ENCODE data around the gene CFDP1. TPM values are rescaled to one million over a fixed set of nuclear protein-coding genes. Genes with fewer than 3 reads are reported as not detected.

Gene CFDP1
- total and polyA plus RNA-seq, 2 donors (not counting 3 experiments of a cell fraction or from before 2014, with no cell fraction given): 17.8 to 53.8 TPM

DNA sequence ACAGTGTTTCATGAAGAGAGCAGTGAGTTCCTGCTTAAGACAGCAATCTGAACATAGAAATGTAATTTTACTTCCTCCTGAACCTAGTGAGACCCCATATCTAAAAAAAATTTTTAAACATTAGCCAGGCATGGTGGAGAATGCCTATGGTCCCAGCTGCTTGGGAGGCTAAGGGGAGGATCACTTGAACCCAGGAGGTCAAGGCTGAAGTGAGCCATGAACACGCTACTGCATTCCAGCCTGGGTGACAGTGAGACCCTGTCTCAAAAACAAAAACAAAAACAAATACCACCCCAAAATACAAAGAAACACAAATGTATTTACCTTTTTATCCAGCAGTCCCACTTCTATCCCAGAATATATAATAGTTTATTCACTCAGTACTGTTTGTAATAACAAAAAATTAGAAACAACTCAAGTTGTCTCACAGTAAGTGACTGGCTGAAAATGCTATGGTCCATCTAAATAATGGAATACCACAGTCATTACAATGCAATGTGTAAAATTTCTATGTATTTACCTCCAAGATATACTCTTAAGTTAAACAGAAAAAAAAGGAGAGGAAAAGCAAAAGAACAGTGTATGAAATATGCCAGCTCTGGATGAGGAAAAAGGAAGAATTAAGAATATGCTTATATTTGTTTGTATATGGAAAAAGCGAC lies 16.3 kb downstream of the CFDP1 start:
- DNase-seq (ENCODE audit: low read depth, low spot score): no peak
- H3K27me3 ChIP-seq (ENCODE audit: control insufficient read depth in 2 of 2, insufficient read depth in 2 of 2, low read length in 2 of 2): no peaks in the 10 kb centered on the region
- H3K36me3 ChIP-seq (ENCODE audit: control insufficient read depth in 2 of 2, extremely low read depth in 1 of 2, insufficient read depth in 2 of 2, low read length in 2 of 2): no peaks in the 10 kb centered on the region
- H3K9ac ChIP-seq (replicated peaks; ENCODE audit: extremely low read depth, insufficient read depth, low read length): no peak overlapping the region
- H3K4me1 ChIP-seq (ENCODE audit: control insufficient read depth, extremely low read depth, insufficient read depth, low read length): peaks cover 7% of the 10 kb centered on the region
- FAIRE-seq: no peak
- H3K9me3 ChIP-seq (replicated peaks; ENCODE audit: control insufficient read depth, insufficient read depth, low read length): no peaks in the 10 kb centered on the region
- no peaks in the 10 kb centered on the region for H4K20me1 ChIP-seq (replicated peaks; ENCODE audit: control insufficient read depth, extremely low read depth, insufficient read depth, low read length)
- no peak overlapping the region for H2AFZ ChIP-seq (ENCODE audit: low read depth, low read length)
- H3K9me1 ChIP-seq (replicated peaks; ENCODE audit: control insufficient read depth, extremely low read depth, insufficient read depth, low read length): no peaks in the 10 kb centered on the region
- dilution Hi-C loops (cut with MboI; ENCODE audit: extremely low pct_ligation_motif_present, low sequenced_read_pairs): no loop called here
- H3K27ac ChIP-seq (ENCODE audit: insufficient read depth, low read depth, low read length): no peak overlapping the region
- intact Hi-C loops (cut with micrococcal nuclease): no loop called here
- BruUV-seq (replicated peaks): no TSS peak
- no peak overlapping the region for H3K4me2 ChIP-seq (ENCODE audit: insufficient read depth, low read length)
- H3K4me3 ChIP-seq (replicated peaks in 1 of 3; ENCODE audit: insufficient read depth in 1 of 3, low read depth in 1 of 3, low read length in 3 of 3): no peak overlapping the region
- ChIA-PET CTCF (no interaction called here), POLR2A (no interaction called here)
- TF ChIP-seq JUN (IDR thresholded peaks at IDR 0.05; ENCODE audit: borderline replicate concordance, insufficient read depth, insufficient read length, low read depth): no peak
- no peak for TF ChIP-seq POLR2AphosphoS5 (IDR thresholded peaks at IDR 0.05; ENCODE audit: insufficient read depth, low read depth, low read length)
- TF ChIP-seq, protein P1, sequence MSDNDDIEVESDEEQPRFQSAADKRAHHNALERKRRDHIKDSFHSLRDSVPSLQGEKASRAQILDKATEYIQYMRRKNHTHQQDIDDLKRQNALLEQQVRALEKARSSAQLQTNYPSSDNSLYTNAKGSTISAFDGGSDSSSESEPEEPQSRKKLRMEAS (IDR thresholded peaks at IDR 0.05; ENCODE audit: insufficient read depth, insufficient read length): no peak
- TF ChIP-seq FOS (IDR thresholded peaks at IDR 0.05; ENCODE audit: borderline replicate concordance, insufficient read depth, low read length): no peak
- TF ChIP-seq MYC (IDR thresholded peaks at IDR 0.05; ENCODE audit: low read depth, low read length): no peak
- TF ChIP-seq GATA2 (IDR thresholded peaks at IDR 0.05; ENCODE audit: insufficient read depth, insufficient read length, low read depth, low read length): no peak
- no peak for TF ChIP-seq POLR2A (IDR thresholded peaks at IDR 0.05; ENCODE audit: low read depth, low read length)
- no peak for TF ChIP-seq EZH2 (IDR thresholded peaks at IDR 0.05; ENCODE audit: borderline replicate concordance, low read depth, low read length, severe bottlenecking)
- TF ChIP-seq, protein P2, sequence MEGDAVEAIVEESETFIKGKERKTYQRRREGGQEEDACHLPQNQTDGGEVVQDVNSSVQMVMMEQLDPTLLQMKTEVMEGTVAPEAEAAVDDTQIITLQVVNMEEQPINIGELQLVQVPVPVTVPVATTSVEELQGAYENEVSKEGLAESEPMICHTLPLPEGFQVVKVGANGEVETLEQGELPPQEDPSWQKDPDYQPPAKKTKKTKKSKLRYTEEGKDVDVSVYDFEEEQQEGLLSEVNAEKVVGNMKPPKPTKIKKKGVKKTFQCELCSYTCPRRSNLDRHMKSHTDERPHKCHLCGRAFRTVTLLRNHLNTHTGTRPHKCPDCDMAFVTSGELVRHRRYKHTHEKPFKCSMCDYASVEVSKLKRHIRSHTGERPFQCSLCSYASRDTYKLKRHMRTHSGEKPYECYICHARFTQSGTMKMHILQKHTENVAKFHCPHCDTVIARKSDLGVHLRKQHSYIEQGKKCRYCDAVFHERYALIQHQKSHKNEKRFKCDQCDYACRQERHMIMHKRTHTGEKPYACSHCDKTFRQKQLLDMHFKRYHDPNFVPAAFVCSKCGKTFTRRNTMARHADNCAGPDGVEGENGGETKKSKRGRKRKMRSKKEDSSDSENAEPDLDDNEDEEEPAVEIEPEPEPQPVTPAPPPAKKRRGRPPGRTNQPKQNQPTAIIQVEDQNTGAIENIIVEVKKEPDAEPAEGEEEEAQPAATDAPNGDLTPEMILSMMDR (IDR thresholded peaks at IDR 0.05; ENCODE audit: extremely low read depth in 1 of 2, insufficient read depth in 1 of 2, low read depth in 1 of 2, low read length in 2 of 2): no peak
- H3K79me2 ChIP-seq (ENCODE audit: control insufficient read depth, insufficient read depth, low read length): peaks cover 47% of the 10 kb centered on the region
